Stimulated activated naive CD4-positive, alpha-beta T cell treated with Interleukin-2 at 50 U/mL for 16 hours (primary cell): ENCODE measurements around the gene SHISA6.

Experiments used
- DNase-seq: peaks from one replicate; lab custom pipeline; 2025; lab: John Stamatoyannopoulos, UW

Gene SHISA6

GRCh38 chr17:11240841-11241610 lies at the start of gene SHISA6:
TSS of gene SHISA6 (plus strand) at chr17:11241213.
- DNase-seq = no peak

- no peak for DNase-seq
Observed at GRCh38 chr17:11195801-11196200, 45.2 kb upstream of the SHISA6 start.

GRCh38 chr17:11204991-11205390 lies 36.0 kb upstream of the SHISA6 start:
- DNase-seq = no peak

- no peak for DNase-seq
Observed at GRCh38 chr17:11205659-11206058, 35.4 kb upstream of the SHISA6 start.

GRCh38 chr17:11209906-11210305 lies 31.1 kb upstream of the SHISA6 start:
- DNase-seq = no peak

GRCh38 chr17:11212792-11213191 lies 28.2 kb upstream of the SHISA6 start:
- no peak for DNase-seq

- no peak for DNase-seq
Observed at GRCh38 chr17:11216976-11217375, 24.0 kb upstream of the SHISA6 start.

- no peak for DNase-seq
Observed at GRCh38 chr17:11221196-11221595, 19.8 kb upstream of the SHISA6 start.

GRCh38 chr17:11221721-11222120 lies 19.3 kb upstream of the SHISA6 start:
- DNase-seq = no peak

- no peak for DNase-seq
Observed at GRCh38 chr17:11238705-11239104, 2.3 kb upstream of the SHISA6 start.

GRCh38 chr17:11239379-11239970 lies 1.5 kb upstream of the SHISA6 start:
- DNase-seq = no peak

- DNase-seq = no peak
Observed at GRCh38 chr17:11240041-11240840, 772 bp upstream of the SHISA6 start.

GRCh38 chr17:11241611-11242226 lies 706 bp downstream of the SHISA6 start:
- DNase-seq = no peak

GRCh38 chr17:11242411-11242810 lies 1.4 kb downstream of the SHISA6 start:
- no peak for DNase-seq

GRCh38 chr17:11244776-11245175 lies 3.8 kb downstream of the SHISA6 start:
- DNase-seq = no peak

- DNase-seq = no peak
Observed at GRCh38 chr17:11245187-11245586, 4.2 kb downstream of the SHISA6 start.

GRCh38 chr17:11245791-11246190 lies 4.8 kb downstream of the SHISA6 start:
- no peak for DNase-seq

- DNase-seq = no peak
Observed at GRCh38 chr17:11250161-11250560, 9.1 kb downstream of the SHISA6 start.

- no peak for DNase-seq
Observed at GRCh38 chr17:11251561-11252107, 10.6 kb downstream of the SHISA6 start.

GRCh38 chr17:11252146-11252545 lies 11.1 kb downstream of the SHISA6 start:
- DNase-seq = no peak

- DNase-seq = no peak
Observed at GRCh38 chr17:11256877-11257276, 15.9 kb downstream of the SHISA6 start.

- DNase-seq = no peak
Observed at GRCh38 chr17:11264183-11264871, 23.3 kb downstream of the SHISA6 start.
